ENCODE data around the gene TMEM174.
A peak's percentile ranks its signal among the peaks of the same experiment; 100 is the strongest.

The TMEM174 gene

GRCh38 chr5:73197637-73198257 lies 24.8 kb downstream of the TMEM174 start:
- TF ChIP-seq, protein P1, sequence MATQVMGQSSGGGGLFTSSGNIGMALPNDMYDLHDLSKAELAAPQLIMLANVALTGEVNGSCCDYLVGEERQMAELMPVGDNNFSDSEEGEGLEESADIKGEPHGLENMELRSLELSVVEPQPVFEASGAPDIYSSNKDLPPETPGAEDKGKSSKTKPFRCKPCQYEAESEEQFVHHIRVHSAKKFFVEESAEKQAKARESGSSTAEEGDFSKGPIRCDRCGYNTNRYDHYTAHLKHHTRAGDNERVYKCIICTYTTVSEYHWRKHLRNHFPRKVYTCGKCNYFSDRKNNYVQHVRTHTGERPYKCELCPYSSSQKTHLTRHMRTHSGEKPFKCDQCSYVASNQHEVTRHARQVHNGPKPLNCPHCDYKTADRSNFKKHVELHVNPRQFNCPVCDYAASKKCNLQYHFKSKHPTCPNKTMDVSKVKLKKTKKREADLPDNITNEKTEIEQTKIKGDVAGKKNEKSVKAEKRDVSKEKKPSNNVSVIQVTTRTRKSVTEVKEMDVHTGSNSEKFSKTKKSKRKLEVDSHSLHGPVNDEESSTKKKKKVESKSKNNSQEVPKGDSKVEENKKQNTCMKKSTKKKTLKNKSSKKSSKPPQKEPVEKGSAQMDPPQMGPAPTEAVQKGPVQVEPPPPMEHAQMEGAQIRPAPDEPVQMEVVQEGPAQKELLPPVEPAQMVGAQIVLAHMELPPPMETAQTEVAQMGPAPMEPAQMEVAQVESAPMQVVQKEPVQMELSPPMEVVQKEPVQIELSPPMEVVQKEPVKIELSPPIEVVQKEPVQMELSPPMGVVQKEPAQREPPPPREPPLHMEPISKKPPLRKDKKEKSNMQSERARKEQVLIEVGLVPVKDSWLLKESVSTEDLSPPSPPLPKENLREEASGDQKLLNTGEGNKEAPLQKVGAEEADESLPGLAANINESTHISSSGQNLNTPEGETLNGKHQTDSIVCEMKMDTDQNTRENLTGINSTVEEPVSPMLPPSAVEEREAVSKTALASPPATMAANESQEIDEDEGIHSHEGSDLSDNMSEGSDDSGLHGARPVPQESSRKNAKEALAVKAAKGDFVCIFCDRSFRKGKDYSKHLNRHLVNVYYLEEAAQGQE (IDR thresholded peaks at IDR 0.05; ENCODE audit: low read depth), result no peak
- TF ChIP-seq RAD21 (IDR thresholded peaks at IDR 0.05; ENCODE audit: low read depth), result no peak
- no peak for TF ChIP-seq TCF12 (IDR thresholded peaks at IDR 0.05; ENCODE audit: low read depth)
- TF ChIP-seq FOXM1 (IDR thresholded peaks at IDR 0.05; ENCODE audit: borderline replicate concordance, low read depth), result no peak
- TF ChIP-seq NFIC (IDR thresholded peaks at IDR 0.05), result no peak
- TF ChIP-seq EP300 (IDR thresholded peaks at IDR 0.05; ENCODE audit: borderline replicate concordance), result no peak
- TF ChIP-seq CEBPB (IDR thresholded peaks at IDR 0.05), result no peak
- TF ChIP-seq EGR1 (IDR thresholded peaks at IDR 0.05), result no peak
- no peak for TF ChIP-seq YY1 (IDR thresholded peaks at IDR 0.05; ENCODE audit: low read depth)
- TF ChIP-seq, protein P2, sequence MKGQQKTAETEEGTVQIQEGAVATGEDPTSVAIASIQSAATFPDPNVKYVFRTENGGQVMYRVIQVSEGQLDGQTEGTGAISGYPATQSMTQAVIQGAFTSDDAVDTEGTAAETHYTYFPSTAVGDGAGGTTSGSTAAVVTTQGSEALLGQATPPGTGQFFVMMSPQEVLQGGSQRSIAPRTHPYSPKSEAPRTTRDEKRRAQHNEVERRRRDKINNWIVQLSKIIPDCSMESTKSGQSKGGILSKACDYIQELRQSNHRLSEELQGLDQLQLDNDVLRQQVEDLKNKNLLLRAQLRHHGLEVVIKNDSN (IDR thresholded peaks at IDR 0.05), result no peak
- TF ChIP-seq TAF1 (IDR thresholded peaks at IDR 0.05; ENCODE audit: low read depth), result no peak
- TF ChIP-seq TEAD4 (IDR thresholded peaks at IDR 0.05), result no peak
- no peak for TF ChIP-seq ZBTB7A (IDR thresholded peaks at IDR 0.05; ENCODE audit: low read depth)

GRCh38 chr5:73198833-73199592 lies 26.0 kb downstream of the TMEM174 start:
- TF ChIP-seq EP300 (IDR thresholded peaks at IDR 0.05; ENCODE audit: borderline replicate concordance), result no peak
- no peak for TF ChIP-seq MAX (IDR thresholded peaks at IDR 0.05)
- TF ChIP-seq CEBPB (IDR thresholded peaks at IDR 0.05), result no peak
- TF ChIP-seq FOXM1 (IDR thresholded peaks at IDR 0.05; ENCODE audit: borderline replicate concordance, low read depth), result no peak
- no peak for TF ChIP-seq CREB1 (IDR thresholded peaks at IDR 0.05; ENCODE audit: low read depth)
- no peak for TF ChIP-seq TAF1 (IDR thresholded peaks at IDR 0.05; ENCODE audit: low read depth)
- no peak for TF ChIP-seq NFIC (IDR thresholded peaks at IDR 0.05)

DNA sequence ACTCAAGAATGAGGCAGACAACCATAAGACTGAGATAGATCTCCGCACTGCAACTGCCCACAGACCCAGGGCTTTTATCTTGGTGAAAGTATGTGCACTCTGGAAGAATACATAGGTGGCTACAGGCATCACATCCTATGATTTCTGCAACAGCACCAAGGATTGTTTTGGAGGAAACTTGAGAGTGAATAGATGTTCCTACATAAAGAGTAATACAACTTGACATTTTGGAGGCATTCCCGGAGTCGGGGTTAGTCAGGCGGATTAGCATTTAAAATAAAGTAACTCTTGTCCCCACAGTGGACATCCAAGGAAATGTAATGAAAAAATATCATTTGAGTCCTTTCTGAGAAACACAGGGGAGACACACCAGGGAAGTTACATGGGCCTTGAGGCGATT lies 26.7 kb downstream of the TMEM174 start:
- TF ChIP-seq CREB1 (IDR thresholded peaks at IDR 0.05; ENCODE audit: low read depth), result no peak
- no peak for TF ChIP-seq TAF1 (IDR thresholded peaks at IDR 0.05; ENCODE audit: low read depth)
- no peak for TF ChIP-seq EGR1 (IDR thresholded peaks at IDR 0.05)
- TF ChIP-seq ZBTB7A (IDR thresholded peaks at IDR 0.05; ENCODE audit: low read depth), result no peak
- TF ChIP-seq EP300 (IDR thresholded peaks at IDR 0.05; ENCODE audit: borderline replicate concordance), result no peak
- no peak for TF ChIP-seq YY1 (IDR thresholded peaks at IDR 0.05; ENCODE audit: low read depth)
- TF ChIP-seq FOXM1 (IDR thresholded peaks at IDR 0.05; ENCODE audit: borderline replicate concordance, low read depth), result no peak
- TF ChIP-seq, protein P2 (IDR thresholded peaks at IDR 0.05), result no peak
- TF ChIP-seq MAX (IDR thresholded peaks at IDR 0.05), result no peak
- no peak for TF ChIP-seq NFIC (IDR thresholded peaks at IDR 0.05)
- no peak for TF ChIP-seq CEBPB (IDR thresholded peaks at IDR 0.05)
- no peak for TF ChIP-seq TCF12 (IDR thresholded peaks at IDR 0.05; ENCODE audit: low read depth)
- no peak for TF ChIP-seq RAD21 (IDR thresholded peaks at IDR 0.05; ENCODE audit: low read depth)
- TF ChIP-seq, protein P1 (IDR thresholded peaks at IDR 0.05; ENCODE audit: low read depth), result no peak
- no peak for TF ChIP-seq TEAD4 (IDR thresholded peaks at IDR 0.05)

- TF ChIP-seq, protein P2 (IDR thresholded peaks at IDR 0.05), result peak; percentile 95
- TF ChIP-seq RAD21 (IDR thresholded peaks at IDR 0.05; ENCODE audit: low read depth) (peak; percentile 88), NFIC (IDR thresholded peaks at IDR 0.05) (peak; percentile 65), MAX (IDR thresholded peaks at IDR 0.05) (peak; percentile 75), CREB1 (IDR thresholded peaks at IDR 0.05; ENCODE audit: low read depth) (no peak)
- TF ChIP-seq, protein P1 (IDR thresholded peaks at IDR 0.05; ENCODE audit: low read depth), result no peak
Observed at GRCh38 chr5:73201547-73202513, 28.8 kb downstream of the TMEM174 start.

Measured in Ishikawa (cell line).